HT-29 (cell line): ENCODE measurements around the gene DOLPP1. TPM values are rescaled to one million over a fixed set of nuclear protein-coding genes. Genes with fewer than 3 reads are reported as not detected.

ENCODE experiments used
- DNase-seq: peaks from one replicate; pipeline ENCODE4 v3.0.0-alpha.2; 2015; ENCODE audit warnings: low spot score
- total RNA-seq: library from RNA; depleted of rRNA; stranded (reverse); fragments of >200 nt; shearing (Covaris generic); gene quantifications from 2 replicates; pipeline ENCODE4 v1.2.3, GENCODE V29; 2014; rRNA removed

DOLPP1 gene
- total RNA-seq, 1 experiment from 2014 or later = 45.4 TPM

- DNase-seq = no peak
These were observed 56.6 kb downstream of the DOLPP1 start for GRCh38 chr9:129137292-129138143.

GRCh38 chr9:129138144-129138462, 57.2 kb downstream of the DOLPP1 start:
- no peak for DNase-seq

GRCh38 chr9:129138476-129139232, 57.7 kb downstream of the DOLPP1 start:
- DNase-seq = no peak

- DNase-seq = peak; percentile 91
These were observed 58.5 kb downstream of the DOLPP1 start for GRCh38 chr9:129139233-129139992.

- peak; percentile 93 for DNase-seq
These were observed 59.1 kb downstream of the DOLPP1 start for GRCh38 chr9:129139993-129140396.

Other genes starting within 250 kb of the DOLPP1 start
- gene KYAT1, start 199.2 kb upstream of the DOLPP1 start, total RNA-seq = 10.4 and 11.8 TPM in 2 replicates
- gene LRRC8A, start 199.0 kb upstream of the DOLPP1 start, total RNA-seq = 39.5 and 43.2 TPM in 2 replicates
- not detected in 2 replicates for gene PHYHD1, start 160.1 kb upstream of the DOLPP1 start, total RNA-seq
- 27.6 and 29.0 TPM in 2 replicates for gene DOLK, start 133.5 kb upstream of the DOLPP1 start, total RNA-seq
- 55.8 and 75.5 TPM in 2 replicates for gene NUP188, start 133.4 kb upstream of the DOLPP1 start, total RNA-seq
- 118 and 146 TPM in 2 replicates for gene SH3GLB2, start 52.8 kb upstream of the DOLPP1 start, total RNA-seq
- 64.8 and 66.6 TPM in 2 replicates for gene MIGA2, start 44.5 kb upstream of the DOLPP1 start, total RNA-seq
- 37.4 and 43.7 TPM in 2 replicates for gene CRAT, start 29.7 kb downstream of the DOLPP1 start, total RNA-seq
- gene PTPA, start 30.3 kb downstream of the DOLPP1 start, total RNA-seq = 206 and 210 TPM in 2 replicates
- 68.5 and 77.2 TPM in 2 replicates for gene IER5L, start 97.2 kb downstream of the DOLPP1 start, total RNA-seq